HUDEP-2 (cell line): ENCODE measurements around the gene LMO7.

Experiments used
- DNase-seq, 76 experiments: peaks; one replicate each; lab custom pipeline; 2025; ENCODE audit not compliant: unreplicated experiment in 76 of 76; lab: John Stamatoyannopoulos, UW

The LMO7 gene

DNA sequence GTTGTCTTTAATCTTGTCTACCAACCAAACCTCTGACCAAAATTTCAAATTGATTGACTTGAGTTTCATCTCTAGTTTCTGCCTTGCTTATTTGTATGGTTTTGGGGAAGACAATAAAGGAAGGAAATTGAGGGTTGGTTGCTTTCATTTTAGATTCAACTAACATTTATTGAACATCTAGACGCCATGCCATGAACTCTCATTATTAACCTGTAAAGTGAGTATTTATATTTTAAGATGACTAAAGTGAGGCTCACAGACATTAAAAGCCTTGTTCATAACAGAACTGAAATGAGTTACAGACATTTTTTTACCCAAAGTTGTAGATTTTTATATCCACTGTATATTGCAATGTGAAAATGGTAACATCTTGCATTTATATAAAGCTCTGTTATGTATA, 239.3 kb downstream of the LMO7 start:
- no peak for DNase-seq

GRCh38 chr13:75876142-75877050, 240.3 kb downstream of the LMO7 start:
- DNase-seq, result peak in 60 of 76 experiments; percentile 1 to 72 (median 26)

DNA sequence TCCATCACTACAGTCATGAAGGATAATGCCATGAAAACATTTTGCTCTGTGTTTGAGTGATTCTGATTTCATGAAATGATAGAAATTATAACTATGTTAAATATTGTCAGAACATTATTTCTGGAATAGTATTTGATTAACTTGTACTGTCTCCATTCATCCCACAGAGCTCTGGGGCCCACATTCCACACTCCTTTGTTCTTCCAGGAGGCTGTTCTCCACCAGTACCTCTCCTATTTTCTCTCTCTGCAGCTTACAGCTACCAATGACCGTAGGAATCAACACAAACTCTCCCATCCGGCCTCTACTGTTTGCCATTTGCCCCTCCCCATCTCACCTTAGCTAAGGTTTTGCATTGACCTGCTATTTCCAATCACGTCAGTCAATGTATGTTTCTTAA, 240.9 kb downstream of the LMO7 start:
- no peak for DNase-seq

DNA sequence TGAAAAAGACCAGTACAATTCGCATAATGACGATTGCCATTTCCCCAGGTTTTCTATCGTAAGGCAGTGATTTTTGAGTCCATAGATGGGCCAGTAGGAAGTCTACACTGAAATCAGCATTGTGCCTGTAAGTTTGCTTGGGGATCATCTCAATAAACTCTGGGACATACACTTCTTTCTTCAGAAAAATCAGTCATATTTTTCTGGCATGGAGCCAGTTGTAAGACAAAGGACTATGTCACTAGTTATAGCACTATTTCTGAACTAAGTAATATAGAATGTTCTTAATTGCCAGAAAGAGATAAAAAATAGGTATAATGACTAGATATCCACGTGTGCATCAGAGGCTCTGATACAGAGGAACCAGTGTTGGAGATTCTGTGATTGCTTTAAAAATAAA, 243.5 kb downstream of the LMO7 start:
- DNase-seq, result no peak

DNA sequence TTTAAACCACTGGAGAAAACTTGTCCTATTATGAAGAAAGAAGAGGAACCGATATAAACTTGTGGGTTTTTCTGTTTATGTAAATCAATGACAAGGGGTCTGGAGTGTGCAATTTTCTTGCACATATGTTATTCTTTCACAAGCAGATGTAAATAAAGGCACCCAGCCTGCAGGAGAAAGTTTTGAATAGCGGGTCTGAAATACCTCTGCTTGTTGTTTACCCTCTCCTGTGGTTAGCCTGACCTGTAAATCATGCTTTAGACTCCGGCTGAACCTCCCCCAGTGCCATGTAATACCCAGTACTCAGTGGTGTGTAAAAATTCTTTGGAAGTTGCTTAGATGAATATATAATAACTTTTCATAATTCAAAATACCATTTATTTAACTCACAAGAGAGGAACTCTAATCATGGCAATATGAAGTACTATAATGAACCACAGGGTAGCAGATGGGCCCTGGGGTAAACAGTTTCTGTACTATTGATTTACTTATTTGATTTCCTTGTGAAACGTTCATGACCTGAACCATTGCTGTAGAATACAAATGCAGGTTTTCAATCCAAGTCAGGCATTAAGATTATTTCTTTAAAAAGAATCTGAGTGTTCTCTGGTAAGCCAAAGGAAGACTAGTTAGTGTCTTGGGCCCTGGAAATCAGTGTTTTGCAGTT, 245.1 kb downstream of the LMO7 start:
- no peak for DNase-seq

- DNase-seq, result no peak
These were observed 246.1 kb downstream of the LMO7 start for GRCh38 chr13:75882261-75882660.

- no peak for DNase-seq
These were observed 253.3 kb downstream of the LMO7 start for GRCh38 chr13:75889427-75889826.

- DNase-seq, result no peak
These were observed 259.0 kb downstream of the LMO7 start for GRCh38 chr13:75895168-75895567.

DNA sequence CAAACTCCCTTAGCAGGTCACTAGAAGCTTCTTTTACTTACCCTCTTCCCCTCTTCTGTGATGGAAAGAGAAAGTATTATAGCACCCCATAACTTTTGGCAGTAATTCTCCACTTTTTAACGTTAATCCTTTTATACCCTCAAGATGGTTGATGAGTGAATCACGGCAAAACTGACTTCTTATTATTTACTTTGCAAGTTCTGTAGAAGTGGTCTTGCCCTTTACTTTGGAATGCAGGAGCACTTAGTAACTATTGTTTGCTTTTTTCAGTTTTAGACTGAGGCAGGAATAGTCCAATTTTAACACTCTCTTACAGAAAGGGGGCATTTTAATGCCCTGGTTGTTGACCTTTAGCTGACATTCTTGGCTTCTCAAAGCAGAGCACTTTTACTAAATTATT, 260.1 kb downstream of the LMO7 start:
- DNase-seq, result no peak

DNA sequence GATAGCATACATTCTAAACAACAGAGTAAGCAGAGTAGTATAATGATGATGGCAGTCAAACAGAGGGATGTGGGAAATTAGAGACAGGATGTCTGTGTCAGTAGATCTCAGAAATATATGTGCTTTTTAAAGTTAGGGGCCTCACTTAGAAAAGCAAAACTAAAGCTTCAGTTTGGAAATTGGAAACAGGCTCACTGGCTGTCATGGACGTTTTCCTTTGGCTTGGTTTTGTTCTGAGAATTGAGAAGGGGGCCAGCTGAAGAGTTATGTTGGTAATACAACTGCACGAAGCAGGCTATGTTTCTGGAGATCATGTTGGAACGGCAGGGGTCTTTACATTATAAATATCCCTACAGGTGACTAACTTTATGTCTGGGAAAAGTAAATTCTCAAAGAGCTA, 261.3 kb downstream of the LMO7 start:
- no peak for DNase-seq

DNA sequence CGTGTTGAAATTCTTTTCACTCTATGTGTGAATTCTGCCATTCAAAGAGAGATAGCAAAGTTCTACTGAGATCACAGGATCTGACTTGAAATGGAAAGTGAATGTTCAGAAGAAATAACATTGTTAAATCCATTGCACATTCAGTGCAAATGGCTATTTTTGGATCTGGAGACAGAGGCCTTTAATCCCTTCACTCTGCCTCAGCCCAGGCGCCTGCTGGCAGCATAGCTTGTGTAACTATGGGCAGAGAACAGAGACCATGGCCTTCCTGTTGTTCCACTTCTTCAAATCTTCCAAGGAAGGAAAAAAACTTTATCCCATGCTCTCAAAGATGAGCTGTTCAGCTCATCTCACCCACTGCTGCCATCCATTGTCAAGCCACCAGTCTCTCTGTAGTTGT, 265.4 kb downstream of the LMO7 start:
- DNase-seq, result no peak

GRCh38 chr13:75902166-75903104, 266.3 kb downstream of the LMO7 start:
- no peak for DNase-seq

DNA sequence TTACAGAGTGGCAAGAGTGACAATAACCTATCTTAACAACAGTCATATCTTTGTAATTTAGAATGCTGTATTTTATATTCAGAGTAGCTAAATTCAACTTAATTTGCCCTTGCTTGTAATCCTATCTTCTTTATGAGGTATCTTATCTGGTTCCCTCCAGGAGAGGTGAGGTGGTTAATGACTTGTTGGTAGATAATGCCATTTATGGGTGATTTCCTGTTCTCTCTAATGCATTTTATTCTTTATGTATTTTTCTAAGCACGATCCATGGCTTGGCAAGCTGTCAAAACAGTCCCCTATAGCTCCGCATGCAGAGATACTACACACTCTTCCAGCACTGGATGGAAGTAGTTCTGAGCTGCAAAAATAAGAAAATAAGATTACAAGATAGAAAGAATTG, 267.9 kb downstream of the LMO7 start:
- DNase-seq, result no peak

DNA sequence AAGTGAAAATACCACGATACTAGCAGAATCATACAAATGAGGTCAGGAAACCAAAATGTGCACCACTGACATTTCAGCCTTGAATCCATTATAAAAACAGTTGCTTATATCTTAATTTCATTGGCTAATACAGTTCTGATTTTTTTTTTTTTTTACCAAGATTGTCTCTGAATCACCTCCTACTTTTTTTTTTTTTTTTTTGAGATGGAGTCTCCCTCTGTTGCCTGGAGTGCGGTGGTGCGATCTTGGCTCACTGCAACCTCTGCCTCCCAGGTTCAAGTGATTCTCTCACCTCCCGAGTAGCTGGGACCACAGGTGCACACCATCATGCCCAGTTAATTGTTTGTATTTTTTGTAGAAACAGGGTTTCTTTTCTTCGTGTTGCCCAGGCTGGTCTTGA, 270.2 kb downstream of the LMO7 start:
- no peak for DNase-seq

- DNase-seq, result no peak
These were observed 270.9 kb downstream of the LMO7 start for GRCh38 chr13:75907044-75907443.

GRCh38 chr13:75908141-75908540, 272.0 kb downstream of the LMO7 start:
- no peak for DNase-seq
